HG02610 (cell line): ENCODE data around the gene COMT.

ENCODE experiments used
- ATAC-seq: cut with Tn5 transposase; IDR thresholded peaks from one replicate; pipeline ENCODE4 v1.9.1; 2021; ENCODE audit warnings: mild to moderate bottlenecking, moderate library complexity; ENCODE audit not compliant: unreplicated experiment

COMT gene

DNA sequence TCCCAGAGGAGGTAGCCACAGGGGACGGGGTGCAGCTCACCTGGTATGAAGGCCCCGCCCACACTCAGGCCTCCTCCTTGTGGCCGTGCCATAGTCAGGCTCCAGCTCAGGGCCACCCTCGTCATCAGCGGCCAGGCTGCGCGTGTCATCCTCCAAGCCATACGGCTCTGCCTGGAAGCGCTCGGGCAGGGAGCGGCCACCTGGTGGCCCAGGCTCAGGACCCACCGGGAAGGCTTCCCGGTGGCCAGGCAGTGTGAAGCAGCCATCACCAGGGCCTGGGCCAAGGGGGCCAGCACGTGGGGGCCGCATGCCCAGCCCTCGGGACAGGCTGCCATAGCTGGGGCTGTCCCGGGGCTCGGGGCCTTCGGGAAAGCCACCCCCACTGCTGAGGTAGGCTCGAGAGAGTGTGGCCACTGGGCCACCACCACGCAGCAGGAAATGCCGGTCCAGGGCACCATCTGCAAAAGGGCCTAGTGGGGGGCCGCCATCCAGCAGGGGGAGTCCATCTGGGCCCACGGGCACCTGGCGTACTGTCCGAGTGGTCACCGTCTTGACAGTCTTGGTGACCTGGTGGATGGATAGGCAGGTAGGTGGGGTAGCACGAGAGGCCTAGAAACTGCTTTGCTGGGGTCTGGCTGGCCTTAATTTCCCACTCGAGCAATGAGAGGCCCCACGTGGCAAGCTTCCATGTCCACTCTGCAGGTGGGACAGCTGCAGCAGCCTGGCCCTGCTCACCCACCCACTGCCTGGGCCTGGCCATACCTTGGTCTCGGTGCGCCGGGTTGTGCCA is 39.8 kb downstream of the COMT start:
- ATAC-seq, result no peak

DNA sequence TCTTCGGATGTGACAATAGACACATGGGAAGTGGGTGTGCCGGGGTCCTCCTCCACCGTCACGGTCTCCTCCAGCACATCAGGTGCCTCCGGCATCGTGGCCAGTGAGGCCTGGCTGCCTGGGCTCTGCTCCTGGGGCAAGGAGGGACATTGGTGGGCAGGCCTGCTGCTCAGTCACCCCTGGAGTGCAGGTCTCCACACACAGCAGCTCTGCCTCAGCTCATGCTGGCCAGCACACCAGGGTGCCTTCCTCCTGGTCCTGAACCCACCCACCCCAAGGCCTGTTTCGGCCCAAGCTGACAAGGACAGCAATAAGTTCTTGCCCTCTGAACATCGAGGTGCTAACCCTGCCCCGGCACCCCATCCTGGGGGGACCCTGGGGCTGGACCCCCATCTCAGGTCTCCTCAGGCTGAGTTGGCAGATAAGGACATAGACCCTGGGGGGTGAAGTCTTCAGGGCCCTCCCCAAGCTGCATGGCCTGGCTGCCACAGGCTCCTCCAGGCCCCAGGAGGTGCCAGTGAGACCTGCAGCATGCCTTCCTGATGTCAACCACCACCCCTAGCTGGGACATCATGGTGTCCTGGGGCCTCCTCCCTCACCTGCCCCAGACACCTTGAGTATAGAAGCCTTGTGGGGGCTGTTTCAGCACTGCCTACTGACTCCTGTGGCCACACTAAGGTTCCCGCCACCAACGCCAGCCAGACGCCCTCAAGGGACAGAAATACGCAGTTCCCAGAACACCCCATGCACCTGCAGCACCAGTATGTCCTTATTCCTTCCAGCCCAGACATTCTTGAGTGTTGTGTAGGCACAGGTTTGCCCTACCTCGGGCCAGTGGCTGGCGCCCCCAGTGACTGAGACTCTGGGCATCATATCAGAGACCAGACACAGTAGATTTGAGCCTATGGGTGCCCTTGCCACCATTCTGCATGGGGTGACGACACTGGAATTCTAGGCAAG is 40.7 kb downstream of the COMT start:
- no peak for ATAC-seq

DNA sequence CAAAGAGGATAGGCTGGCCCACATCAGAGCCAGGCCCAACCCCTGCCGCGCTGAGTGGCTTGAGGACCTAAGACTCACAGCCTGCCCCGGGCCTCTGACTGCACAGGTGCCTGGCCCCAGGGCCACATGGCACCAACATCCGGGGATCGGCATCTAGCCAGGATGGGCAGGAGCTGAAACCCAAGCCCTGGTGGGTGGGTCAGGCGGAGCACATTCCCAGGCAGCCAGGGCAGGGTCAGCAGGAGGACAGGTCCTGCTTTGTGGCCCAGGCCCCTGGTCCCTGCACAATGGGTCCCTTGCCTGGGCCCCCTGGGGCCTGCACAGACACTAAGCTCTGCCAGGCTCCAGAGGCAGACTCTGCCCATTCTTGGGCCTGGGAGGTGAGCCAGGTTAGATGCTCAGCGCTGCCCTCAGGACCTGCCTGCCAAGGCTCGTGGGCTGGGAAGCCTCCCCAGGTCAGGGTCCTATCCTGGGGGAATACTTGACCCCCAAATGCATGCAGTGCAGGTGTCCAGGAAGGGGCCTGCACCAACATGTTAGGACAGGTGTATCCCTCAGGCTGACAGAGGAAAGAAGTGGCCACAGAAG is 41.5 kb downstream of the COMT start:
- ATAC-seq, result no peak

DNA sequence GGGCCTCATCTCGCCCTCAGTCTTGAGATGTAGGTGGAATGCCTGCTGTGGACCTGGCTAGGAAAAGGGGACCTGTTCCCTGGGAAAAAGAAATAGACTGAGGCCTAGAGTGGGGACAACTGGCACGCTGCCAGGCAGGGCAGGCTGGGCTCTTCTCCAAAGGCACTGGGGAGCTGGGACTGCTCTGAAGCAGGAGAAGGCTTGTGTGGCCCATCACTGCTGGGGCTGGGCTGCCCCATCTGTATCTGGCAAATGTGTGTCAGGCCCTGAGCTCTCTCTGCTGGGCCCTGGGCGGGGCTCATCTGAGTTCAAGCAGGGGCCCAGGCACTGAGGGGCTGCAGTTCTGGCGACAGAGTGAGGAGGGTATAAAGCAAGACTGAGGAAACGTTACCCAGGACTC is 42.2 kb downstream of the COMT start:
- ATAC-seq, result no peak

DNA sequence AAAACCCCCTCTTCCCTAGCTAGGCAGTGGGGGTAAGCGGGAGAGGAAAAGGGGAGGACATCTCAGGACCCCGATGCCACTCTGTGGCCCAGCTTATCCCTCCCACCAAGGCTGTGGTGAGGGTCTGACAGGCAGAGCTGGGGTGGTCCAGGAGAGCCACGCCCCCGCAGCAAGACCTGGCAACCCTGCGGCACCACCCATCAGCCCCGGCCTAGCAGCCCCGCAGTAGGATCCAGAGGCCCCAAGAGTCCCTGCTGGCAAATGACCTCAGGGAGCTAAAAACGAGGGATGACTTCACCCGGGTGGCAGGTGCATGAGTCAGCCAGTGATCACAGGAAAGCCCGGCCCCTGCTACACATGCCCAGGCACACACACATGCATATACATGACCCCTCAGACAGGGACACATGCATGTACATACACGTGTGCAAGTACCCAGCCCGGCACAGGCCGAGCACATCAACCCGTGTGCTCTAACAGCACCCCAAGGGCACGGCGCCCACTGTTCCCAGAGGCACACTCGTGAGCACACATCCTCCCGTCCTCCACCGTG is 42.7 kb downstream of the COMT start:
- no peak for ATAC-seq

DNA sequence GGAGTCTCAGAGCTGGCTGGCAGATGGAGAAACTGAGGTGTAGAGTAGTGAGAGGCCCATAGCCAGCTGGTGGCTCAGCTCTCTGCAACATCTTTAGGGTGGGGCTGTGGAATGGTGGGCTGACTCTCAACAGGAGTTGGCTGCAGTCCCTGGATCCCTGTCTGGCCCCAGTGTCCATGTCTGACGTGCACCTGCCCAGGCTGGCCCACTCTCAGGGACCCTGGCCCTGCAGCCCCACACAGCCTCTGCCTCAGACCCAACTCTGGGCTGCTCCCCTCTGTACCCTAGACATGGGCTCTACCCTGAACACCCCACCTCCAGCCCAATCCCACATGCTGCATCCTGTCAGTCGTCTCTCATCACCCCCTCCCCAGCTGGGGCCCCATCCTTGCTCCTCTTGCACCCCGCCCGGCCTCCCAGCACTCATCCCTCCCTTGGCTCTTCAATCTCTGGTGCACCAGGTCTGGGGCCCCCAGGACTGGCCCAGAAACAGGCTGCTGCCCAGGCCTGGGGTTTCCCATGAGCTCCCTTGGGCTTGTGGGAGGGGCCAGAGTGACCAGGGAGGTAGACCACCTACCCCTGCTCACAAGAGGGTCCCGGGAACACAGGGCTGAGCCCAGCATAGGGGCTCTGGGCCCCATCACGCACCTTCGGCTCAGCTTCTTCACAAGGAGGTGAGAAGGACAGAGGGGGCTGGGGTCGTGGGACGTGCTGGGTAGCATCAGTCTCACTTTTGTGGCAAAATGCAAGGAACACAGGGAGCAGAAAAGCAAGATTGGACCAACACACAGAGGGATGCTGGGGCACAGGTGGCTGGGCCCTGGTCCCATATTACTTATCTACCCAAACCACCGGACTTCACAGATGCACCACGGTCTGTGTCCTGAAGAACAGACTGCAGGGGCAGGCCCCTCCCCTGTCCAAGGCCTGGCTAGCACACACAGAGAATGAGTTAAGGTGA is 43.6 kb downstream of the COMT start:
- ATAC-seq, result no peak

DNA sequence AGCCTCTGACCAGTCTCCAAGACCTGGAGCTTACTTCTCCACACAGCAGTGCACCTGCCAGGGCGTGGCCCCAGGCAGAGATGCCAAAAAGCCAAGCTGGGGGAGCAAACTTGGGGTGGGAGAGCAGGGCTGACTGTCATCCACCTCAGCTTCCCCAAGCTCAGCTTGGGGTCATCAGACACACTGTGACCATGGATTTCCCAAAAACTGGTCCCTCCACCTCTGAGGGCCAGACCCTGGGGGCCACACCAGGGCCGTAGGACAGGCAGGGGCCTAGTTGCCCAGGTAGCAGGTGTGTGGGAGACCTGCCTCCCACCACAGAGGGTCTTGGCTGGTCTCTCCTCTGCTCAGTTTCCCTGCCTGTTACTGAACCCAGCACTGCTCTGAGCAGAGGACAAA is 44.4 kb downstream of the COMT start:
- no peak for ATAC-seq

DNA sequence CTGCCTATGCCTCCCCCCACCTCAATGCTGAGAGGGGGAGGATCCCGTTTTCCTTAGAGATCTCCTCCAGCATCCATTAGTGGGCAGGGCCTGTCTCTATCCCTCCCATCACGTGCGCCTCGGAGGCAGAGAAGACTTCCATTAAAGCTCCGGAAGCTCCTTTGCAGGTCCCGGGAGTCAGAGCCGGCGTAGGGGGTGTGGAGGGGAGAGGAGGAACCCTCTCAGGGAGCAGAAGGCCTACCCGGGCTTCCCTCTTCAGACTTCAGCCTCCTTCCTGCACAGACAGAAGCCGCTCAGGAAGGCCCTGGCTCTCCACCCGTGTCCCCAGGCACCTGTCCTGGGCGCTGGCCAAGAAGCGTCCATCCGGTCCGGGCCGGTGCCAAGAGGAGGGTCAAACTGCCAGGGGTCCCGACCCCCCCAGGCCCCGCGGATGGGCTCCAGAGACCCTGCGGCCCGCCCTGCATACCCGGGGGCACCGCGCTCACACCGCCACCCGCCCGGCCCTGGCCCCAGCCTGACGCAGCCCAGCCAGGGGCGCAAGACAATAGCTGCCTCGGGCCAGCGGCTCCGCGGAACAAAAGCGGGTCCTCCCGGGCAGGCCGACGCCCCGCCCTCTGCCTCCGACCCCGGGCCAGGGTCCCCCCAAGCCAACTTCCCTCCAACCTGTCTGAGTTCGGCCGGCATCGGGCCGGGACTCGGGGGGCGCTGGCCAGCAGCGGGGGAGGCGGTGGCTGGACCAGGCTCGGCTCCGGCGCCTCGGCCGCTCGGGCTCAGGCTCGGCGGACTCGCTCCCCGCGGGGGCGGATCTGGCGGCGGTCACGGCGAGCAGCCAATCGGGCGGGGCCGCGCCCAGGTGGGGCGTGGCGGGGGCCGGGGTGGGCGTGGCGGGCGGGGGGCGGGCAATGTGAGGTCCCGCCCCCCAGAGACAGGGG is 45.1 kb downstream of the COMT start:
- no peak for ATAC-seq

DNA sequence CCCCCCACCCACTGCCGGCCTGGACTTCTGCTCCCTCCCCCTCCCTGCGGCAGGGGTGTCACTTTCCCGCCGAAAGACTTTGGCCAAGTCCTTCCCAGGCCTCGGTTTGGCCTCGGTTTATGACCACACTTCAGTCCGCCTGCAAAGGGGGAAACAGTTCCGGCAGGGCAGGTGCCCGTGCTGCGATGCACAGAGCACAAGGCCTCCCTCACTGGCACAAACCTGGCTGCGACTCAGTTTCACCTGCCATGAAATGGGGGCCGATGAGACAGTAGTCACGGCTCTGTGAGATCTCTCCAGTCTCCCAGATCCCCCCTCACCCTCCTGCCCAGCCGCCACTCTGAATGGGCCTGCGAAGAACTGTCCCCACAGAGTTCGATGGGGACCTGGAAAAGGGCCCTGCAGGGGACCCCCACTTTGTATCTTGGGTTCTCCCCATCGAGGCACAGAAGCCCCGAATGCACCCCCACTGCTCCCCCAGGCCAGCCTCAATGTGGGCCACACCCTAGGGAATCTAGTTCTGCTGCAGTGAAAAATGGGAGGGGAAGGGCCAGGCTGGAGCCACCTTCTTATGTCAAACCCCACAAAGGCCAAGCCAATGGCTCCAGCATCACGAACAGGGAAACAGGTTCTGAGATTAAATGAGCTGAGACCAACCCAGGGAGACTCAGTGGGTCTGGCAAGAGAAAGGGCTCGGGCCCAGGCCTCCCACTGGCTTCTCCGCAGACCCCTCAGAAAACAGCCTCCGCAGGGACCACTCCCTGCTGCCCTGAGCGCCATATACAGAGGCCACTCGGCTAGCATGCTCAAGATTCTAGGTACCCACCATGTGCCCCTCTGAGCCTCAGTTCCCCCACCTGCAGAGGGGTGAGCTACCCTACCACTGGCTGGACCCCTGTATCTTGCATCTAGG is 46.1 kb downstream of the COMT start:
- ATAC-seq, result no peak

DNA sequence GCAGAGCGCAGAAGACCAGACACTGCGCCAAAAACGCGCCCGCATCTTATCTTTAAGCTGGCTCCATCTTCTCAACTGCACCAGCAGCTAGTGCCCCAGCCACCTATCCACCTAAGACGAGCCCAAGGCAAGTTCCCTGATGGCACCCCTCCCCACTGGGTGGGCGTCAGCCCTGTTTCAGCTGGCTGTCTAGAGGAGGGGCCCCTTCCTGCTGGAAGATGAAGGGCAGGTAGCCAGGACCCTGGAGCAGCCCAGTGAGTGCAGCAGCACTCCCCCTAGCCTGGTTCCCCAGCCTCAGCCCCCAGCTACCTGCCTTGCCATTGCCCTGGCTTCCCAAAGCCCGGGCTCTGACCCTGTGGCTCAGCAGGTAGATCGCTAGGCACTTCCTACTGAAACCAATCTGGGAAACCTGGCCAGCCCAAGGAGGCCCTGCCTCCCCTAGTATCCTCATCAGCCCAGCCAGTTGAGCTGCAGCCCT is 46.8 kb downstream of the COMT start:
- no peak for ATAC-seq

DNA sequence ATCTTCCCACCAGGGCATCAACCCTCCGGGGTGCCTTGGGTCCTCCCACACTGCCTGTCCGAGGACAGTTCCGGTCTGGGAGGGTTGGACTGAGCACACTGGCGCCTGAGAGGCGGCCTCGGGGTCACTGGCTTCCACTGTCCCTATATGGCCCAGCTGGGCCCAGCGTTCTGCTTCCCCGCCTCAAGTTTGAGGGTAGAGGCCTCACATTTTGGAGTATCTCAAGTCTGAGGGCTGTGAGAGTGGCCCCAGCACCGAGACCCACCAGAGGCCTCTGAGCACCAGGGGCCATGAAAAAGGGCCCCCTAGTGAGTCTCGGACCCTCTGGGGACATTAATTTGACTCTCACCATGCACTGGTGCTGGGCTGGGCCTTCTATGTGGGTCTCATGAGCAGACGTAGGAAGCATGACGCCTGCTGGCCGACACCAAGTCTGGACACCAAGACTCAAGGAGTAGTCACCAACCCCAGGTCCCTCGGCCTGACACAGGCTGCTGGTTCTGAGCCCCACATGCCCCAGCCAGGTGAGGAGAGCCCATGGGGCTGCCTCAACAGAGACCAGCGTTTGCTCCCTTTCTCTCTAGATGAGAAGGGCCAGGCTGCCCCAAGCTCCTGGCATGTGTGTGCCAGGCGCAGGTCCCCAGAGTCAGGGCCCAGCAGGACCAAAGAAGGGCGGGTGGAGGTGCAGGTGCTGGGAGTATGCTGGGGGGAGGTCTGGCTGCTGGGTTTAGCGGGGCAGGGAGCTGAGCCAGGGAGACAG is 47.6 kb downstream of the COMT start:
- ATAC-seq, result no peak

DNA sequence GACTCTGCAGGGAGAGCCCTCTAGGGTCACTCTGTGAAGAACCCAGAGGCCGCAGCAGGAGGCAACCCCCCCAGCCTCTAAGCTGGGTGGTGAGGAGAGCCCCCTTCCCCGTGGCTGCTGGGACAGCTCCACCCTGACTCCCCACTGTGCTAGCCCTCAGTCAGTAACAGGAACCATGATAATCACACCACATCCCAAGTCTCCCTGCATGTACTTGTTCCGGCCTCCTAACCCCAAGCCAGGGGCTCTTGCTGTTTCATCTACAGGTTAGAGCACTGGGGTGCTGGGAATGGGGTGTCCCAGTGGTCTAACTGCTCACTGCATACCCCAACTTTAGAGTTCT is 48.1 kb downstream of the COMT start:
- ATAC-seq, result no peak

DNA sequence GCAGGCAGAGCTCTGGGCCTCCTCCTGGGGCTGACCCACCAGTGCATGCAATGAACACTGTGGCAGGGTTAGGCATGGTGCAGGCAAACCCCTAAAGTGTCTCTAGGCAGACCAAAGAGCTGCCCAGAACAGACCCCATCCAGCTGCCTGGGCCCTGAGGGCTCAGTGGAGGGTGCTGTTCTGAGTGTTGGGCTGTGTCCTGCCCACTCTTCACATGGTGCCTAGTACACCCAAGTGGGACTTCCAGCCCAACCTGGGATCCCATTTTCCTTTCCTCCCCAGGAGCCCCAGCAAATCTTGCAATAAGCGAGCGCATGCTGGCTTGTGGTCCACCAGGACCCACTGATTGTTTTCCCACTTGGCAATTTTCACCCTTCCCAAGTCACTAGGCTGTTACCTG is 48.6 kb downstream of the COMT start:
- no peak for ATAC-seq

DNA sequence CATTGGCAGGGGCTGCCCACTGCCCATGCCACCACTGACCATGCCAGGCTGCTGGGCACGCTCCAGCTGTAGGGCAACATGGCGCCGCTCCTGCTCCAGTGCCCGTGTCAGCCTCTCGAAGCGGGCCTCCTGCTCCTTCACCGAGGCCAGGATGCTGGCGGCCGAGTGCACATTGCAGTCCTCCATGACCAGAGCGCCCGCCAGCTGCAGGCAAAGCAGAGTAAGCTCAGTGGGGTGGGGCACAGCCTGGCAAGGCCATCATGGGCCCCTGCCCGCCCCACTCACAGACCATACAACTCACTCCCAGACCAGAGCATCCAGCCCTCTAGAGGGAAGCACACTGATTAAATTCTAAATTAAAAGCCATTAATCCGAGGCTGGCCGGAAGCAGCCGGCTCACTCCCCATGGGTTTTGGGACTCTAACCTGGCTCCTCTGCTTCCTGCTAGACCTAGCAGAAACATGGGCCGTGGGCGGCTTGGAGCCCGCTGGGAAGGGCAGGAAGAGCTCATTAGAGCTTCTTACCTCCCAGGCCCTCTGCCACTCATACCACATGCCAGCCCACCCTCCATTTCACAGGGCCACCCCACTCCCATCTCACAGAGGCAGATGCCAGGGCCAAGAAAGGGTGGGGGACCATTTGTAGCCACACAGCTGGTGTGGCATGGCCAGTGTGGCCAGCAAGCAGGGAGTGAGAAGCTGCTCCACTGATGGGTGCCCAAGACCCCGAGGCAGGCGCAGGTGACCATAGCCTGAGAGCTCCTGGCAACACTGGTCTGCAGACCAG is 49.2 kb downstream of the COMT start:
- no peak for ATAC-seq

DNA sequence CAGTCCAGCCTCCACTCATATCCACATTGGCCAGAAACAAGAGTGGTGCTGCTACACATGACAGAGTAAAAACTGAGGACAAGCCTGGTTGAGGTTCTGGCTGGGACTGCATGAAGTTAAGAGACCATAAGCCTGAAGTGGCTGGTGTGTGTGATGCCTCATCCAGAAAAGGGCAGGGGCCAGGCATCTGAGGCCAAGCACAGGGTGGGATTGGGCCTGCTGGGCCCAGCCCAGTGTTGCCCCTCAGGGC is 49.7 kb downstream of the COMT start:
- no peak for ATAC-seq

DNA sequence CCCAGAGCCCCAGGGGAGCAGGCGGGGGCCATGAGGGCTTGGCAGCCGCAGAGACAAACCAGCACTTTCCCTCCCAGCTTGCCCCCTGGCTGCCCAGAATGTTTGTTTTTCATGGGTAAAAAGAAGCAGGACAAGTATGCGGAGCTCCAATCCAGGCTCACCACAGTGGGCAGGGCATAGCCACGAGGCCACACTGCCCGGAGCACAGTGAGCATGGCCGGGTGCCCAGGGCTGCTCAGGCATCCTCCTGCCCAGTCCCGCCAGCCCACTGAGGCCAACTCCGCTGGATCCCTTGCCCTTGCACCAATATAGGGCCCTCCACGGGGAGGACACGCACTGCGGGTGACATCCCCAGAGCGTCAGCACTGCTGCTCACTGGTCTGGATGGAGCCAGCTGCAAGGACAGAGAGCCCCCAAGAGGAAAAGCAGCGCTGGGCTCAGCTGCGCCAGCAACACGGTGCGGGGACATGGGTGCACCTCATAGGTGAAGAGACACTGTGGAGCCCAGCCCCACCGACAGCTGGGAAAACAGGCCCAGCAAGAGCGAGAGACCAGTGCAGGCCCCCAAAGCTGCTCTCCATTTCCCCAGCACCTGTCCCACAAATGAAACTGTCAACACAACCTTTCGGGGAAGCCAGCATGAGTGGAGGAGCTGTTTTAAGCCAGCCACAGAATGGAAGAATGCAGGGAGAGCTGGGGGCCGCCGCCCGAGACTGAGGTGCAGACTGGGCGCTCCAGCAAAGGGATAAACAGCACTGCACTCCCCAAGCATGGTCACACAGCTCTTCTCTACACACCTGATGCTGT is 50.3 kb downstream of the COMT start:
- ATAC-seq, result no peak
